K562 (cell line): ENCODE data around the gene IQCE.

Experiments used
- CBX3 ChIP-seq, 2 experiments: IDR thresholded peaks; 1 replicate in 1 of 2; 2 replicates in 1 of 2; pipeline ENCODE4 v1.6.1; 2012; ENCODE audit warnings: inconsistent platforms in 2 of 2, low read length in 2 of 2, borderline replicate concordance in 1 of 2, control low read depth in 1 of 2
- CBX8 ChIP-seq: fragments of 200-600 bp; sonication (generic); IDR thresholded peaks from 2 replicates; pipeline ENCODE4 v1.6.1; 2012; ENCODE audit warnings: borderline replicate concordance, mixed run types, low read depth, mild to moderate bottlenecking, moderate library complexity, mixed read lengths, low read length, control low read depth, inconsistent platforms; ENCODE audit not compliant: poor library complexity, severe bottlenecking; ENCODE audit errors: extremely low read depth
- EZH2 ChIP-seq: IDR thresholded peaks from 2 replicates; pipeline ENCODE4 v1.6.1; 2012; ENCODE audit warnings: low read depth, mild to moderate bottlenecking, inconsistent platforms, low read length, borderline replicate concordance
- FOXM1 ChIP-seq, 2 experiments: fragments of 450-650 bp in 1 of 2; sonication (generic) in 1 of 2; formaldehyde crosslinking in 1 of 2; IDR thresholded peaks; 2 replicates each; pipeline versions ENCODE4 v1.6.1 to v1.9.0; 2017 to 2022; ENCODE audit warnings: low read depth in 2 of 2, mild to moderate bottlenecking in 2 of 2, missing genetic modification reagents in 1 of 2, moderate library complexity in 1 of 2
- KLF1 ChIP-seq: fragments of 450-650 bp; IDR thresholded peaks from 2 replicates; pipeline ENCODE4 v1.6.1; 2016; ENCODE audit warnings: missing genetic modification characterization, missing compliant biosample characterization
- KLF16 ChIP-seq: IDR thresholded peaks from 2 replicates; pipeline ENCODE4 v1.6.1; 2016; ENCODE audit warnings: antibody characterized with exemption
- NR3C1 ChIP-seq: sonication (generic); formaldehyde crosslinking; IDR thresholded peaks from 2 replicates; pipeline ENCODE4 v1.8.1; 2022; ENCODE audit warnings: missing genetic modification reagents
- THRAP3 ChIP-seq: fragments of 450-650 bp; IDR thresholded peaks from 2 replicates; pipeline ENCODE4 v1.6.1; 2016; ENCODE audit warnings: mild to moderate bottlenecking, inconsistent platforms, borderline replicate concordance
- TF ChIP-seq, protein P1 (sequence below), 3 experiments: IDR thresholded peaks in 2 of 3; conservative IDR thresholded peaks in 1 of 3; 2 replicates each; pipeline ENCODE4 v1.5.1; 2011 to 2012; ENCODE audit warnings: low read length in 3 of 3, mild to moderate bottlenecking in 3 of 3, control low read depth in 2 of 3, improper control_type of control experiment in 1 of 3, inconsistent platforms in 1 of 3, low read depth in 1 of 3, mixed read lengths in 1 of 3, moderate library complexity in 1 of 3; ENCODE audit not compliant: insufficient read depth in 2 of 3

DNA sequence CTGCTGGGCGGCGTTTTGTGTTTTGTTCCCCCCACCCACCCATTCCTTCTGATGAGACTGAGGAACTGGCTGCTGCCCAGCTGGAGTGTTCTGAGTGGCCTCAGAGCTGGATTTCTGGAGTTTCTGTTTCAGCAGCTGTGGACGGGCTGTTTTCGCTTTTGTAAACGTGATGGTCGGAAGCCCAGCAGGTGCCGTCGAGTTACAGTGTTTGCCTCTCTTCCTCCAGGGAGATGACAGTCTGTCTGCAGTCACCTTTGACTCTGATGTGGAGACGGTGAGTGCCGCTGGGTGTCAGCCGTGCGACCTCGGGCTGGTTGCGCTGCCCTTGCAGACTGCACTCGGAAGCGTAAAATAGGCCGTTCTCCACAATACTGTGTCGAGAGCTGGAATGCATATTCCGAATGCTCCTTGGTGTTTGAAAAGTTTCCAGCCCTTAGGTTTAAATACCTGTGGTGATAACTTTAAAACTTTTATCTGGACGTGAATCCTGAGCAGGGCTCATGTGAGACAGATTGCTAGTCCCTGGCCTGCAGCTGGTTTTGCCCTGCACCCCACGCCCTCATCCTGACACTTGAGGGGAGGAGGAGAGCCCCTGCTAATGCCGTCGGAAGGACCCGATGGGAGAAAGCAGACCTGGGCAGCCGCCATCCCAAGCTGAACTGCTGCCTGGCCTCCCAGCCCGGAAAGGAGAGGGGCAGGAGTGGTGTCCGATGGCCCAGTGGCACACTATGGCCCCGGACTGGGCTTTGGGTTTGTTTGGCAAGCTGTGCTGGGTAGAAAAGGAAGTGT lies 8.3 kb downstream of the IQCE start:
- TF ChIP-seq, protein P1, sequence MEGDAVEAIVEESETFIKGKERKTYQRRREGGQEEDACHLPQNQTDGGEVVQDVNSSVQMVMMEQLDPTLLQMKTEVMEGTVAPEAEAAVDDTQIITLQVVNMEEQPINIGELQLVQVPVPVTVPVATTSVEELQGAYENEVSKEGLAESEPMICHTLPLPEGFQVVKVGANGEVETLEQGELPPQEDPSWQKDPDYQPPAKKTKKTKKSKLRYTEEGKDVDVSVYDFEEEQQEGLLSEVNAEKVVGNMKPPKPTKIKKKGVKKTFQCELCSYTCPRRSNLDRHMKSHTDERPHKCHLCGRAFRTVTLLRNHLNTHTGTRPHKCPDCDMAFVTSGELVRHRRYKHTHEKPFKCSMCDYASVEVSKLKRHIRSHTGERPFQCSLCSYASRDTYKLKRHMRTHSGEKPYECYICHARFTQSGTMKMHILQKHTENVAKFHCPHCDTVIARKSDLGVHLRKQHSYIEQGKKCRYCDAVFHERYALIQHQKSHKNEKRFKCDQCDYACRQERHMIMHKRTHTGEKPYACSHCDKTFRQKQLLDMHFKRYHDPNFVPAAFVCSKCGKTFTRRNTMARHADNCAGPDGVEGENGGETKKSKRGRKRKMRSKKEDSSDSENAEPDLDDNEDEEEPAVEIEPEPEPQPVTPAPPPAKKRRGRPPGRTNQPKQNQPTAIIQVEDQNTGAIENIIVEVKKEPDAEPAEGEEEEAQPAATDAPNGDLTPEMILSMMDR (IDR thresholded peaks at IDR 0.05 in 2 of 3, conservative IDR thresholded peaks at IDR 0.05 in 1 of 3; ENCODE audit: insufficient read depth in 2 of 3, low read depth in 1 of 3, low read length in 3 of 3) = no peak
- TF ChIP-seq EZH2 (no peak), NR3C1 (CRISPR knock-in tag) (no peak), FOXM1 (IDR thresholded peaks at IDR 0.05; ENCODE audit: low read depth) (no peak), FOXM1 (CRISPR knock-in tag; IDR thresholded peaks at IDR 0.05; ENCODE audit: low read depth) (no peak), CBX8 (no peak), KLF1 (tag) (no peak), KLF16 (no peak), THRAP3 (no peak), CBX3 (IDR thresholded peaks at IDR 0.05; ENCODE audit: borderline replicate concordance in 1 of 2, low read length in 2 of 2) (no peak)
